H9 (cell line): ENCODE data around the gene BRSK1. TPM values are rescaled to one million over a fixed set of nuclear protein-coding genes. Genes with fewer than 3 reads are reported as not detected.

Experiments
- DNase-seq: peaks from one replicate; pipeline ENCODE4 v3.0.0-alpha.2; 2017
- H2AFZ ChIP-seq: one replicate; pipeline ENCODE4 v1.6.1; 2013; ENCODE audit warnings: mild to moderate bottlenecking, low read length, control low read depth, moderate library complexity
- H2AK5ac ChIP-seq: 2 replicates; pipeline ENCODE4 v1.6.1; 2013; ENCODE audit warnings: low read length, control low read depth, mixed read lengths; ENCODE audit not compliant: insufficient read length
- H2BK120ac ChIP-seq: one replicate; pipeline ENCODE4 v1.6.1; 2013; ENCODE audit warnings: low read depth, mild to moderate bottlenecking, low read length, control low read depth, inconsistent platforms; ENCODE audit not compliant: poor library complexity, severe bottlenecking
- H2BK12ac ChIP-seq: 2 replicates; pipeline ENCODE4 v1.6.1; 2013; ENCODE audit warnings: low read length, control low read depth, mixed read lengths, low read depth; ENCODE audit not compliant: insufficient read length
- H2BK15ac ChIP-seq: 2 replicates; pipeline ENCODE4 v1.6.1; 2013; ENCODE audit warnings: low read depth, low read length, control low read depth
- H2BK20ac ChIP-seq: one replicate; pipeline ENCODE4 v1.6.1; 2013; ENCODE audit warnings: low read depth, mild to moderate bottlenecking, low read length, control low read depth, inconsistent platforms; ENCODE audit not compliant: poor library complexity, severe bottlenecking
- H2BK5ac ChIP-seq: 2 replicates; pipeline ENCODE4 v1.6.1; 2013; ENCODE audit warnings: low read length, control low read depth, mixed read lengths; ENCODE audit not compliant: insufficient read length
- H3K14ac ChIP-seq: 2 replicates; pipeline ENCODE4 v1.6.1; 2013; ENCODE audit warnings: low read length, control low read depth; ENCODE audit not compliant: insufficient read depth
- H3K18ac ChIP-seq: 2 replicates; pipeline ENCODE4 v1.6.1; 2013; ENCODE audit warnings: low read depth, mild to moderate bottlenecking, mixed read lengths, low read length, control low read depth; ENCODE audit not compliant: insufficient read length
- H3K23ac ChIP-seq: 2 replicates; pipeline ENCODE4 v1.6.1; 2013; ENCODE audit warnings: low read length, control low read depth, mixed read lengths, low read depth; ENCODE audit not compliant: insufficient read length
- H3K23me2 ChIP-seq: 2 replicates; pipeline ENCODE4 v1.6.1; 2013; ENCODE audit warnings: low read depth, mild to moderate bottlenecking, mixed read lengths, low read length, control low read depth; ENCODE audit not compliant: insufficient read length, poor library complexity, severe bottlenecking
- H3K27ac ChIP-seq: 2 replicates; pipeline ENCODE4 v1.5.1; 2013; ENCODE audit warnings: low read length, control low read depth, mixed read lengths, low read depth; ENCODE audit not compliant: insufficient read length
- H3K27me3 ChIP-seq: 2 replicates; pipeline ENCODE4 v1.6.1; 2013; ENCODE audit warnings: low read length, control low read depth, inconsistent platforms; ENCODE audit not compliant: insufficient read depth
- H3K4ac ChIP-seq: 2 replicates; pipeline ENCODE4 v1.6.1; 2013; ENCODE audit warnings: low read depth, mild to moderate bottlenecking, control low read depth, inconsistent platforms, low read length, moderate library complexity
- H3K4me1 ChIP-seq: 2 replicates; pipeline ENCODE4 v1.6.1; 2013; ENCODE audit warnings: low read length, control low read depth, inconsistent platforms; ENCODE audit not compliant: insufficient read depth
- H3K4me2 ChIP-seq: 2 replicates; pipeline ENCODE4 v1.6.1; 2013; ENCODE audit warnings: low read length, control low read depth, mixed read lengths; ENCODE audit not compliant: insufficient read length, insufficient read depth
- H3K56ac ChIP-seq: 2 replicates; pipeline ENCODE4 v1.6.1; 2013; ENCODE audit warnings: low read depth, mild to moderate bottlenecking, mixed read lengths, low read length, control low read depth; ENCODE audit not compliant: insufficient read length
- H3K79me1 ChIP-seq: 2 replicates; pipeline ENCODE4 v1.6.1; 2013; ENCODE audit warnings: low read depth, mild to moderate bottlenecking, moderate library complexity, low read length, control low read depth, inconsistent platforms; ENCODE audit not compliant: insufficient read depth, poor library complexity, severe bottlenecking
- H3K79me2 ChIP-seq: 2 replicates; pipeline ENCODE4 v1.6.1; 2013; ENCODE audit warnings: low read length, control low read depth, inconsistent platforms; ENCODE audit not compliant: insufficient read depth
- H3K9ac ChIP-seq: 2 replicates; pipeline ENCODE4 v1.6.1; 2013; ENCODE audit warnings: low read length, control low read depth, mixed read lengths; ENCODE audit not compliant: insufficient read length; ENCODE audit errors: extremely low read depth
- H3K9me3 ChIP-seq: one replicate; pipeline ENCODE4 v1.6.1; 2013; ENCODE audit warnings: low read depth, low read length, inconsistent platforms; ENCODE audit not compliant: control insufficient read depth
- H3T11ph ChIP-seq: one replicate; pipeline ENCODE4 v1.6.1; 2013; ENCODE audit warnings: mild to moderate bottlenecking, low read length, control low read depth, inconsistent platforms
- H4K20me1 ChIP-seq: one replicate; pipeline ENCODE4 v1.6.1; 2013; ENCODE audit not compliant: control insufficient read depth, insufficient read length, insufficient read depth
- H4K5ac ChIP-seq: 2 replicates; pipeline ENCODE4 v1.6.1; 2013; ENCODE audit warnings: low read depth, mild to moderate bottlenecking, mixed read lengths, low read length, control low read depth; ENCODE audit not compliant: insufficient read length
- H4K8ac ChIP-seq: replicated peaks from 2 replicates; pipeline ENCODE4 v1.6.1; 2013; ENCODE audit warnings: low read length, control low read depth, mixed read lengths, low read depth; ENCODE audit not compliant: insufficient read length
- H4K91ac ChIP-seq: 2 replicates; pipeline ENCODE4 v1.6.1; 2013; ENCODE audit warnings: low read depth, mild to moderate bottlenecking, moderate library complexity, mixed read lengths, low read length, control low read depth; ENCODE audit not compliant: insufficient read length
- H3K27ac Mint-ChIP-seq, 3 experiments: 2 replicates in 2 of 3; 3 replicates in 1 of 3; pipeline ENCODE4 v1.8.0; 2020 to 2021; ENCODE audit warnings: mixed read lengths in 3 of 3, mild to moderate bottlenecking in 1 of 3, moderate library complexity in 1 of 3
- H3K27me3 Mint-ChIP-seq: 2 replicates; pipeline ENCODE4 v1.8.0; 2021; ENCODE audit warnings: low read depth, mild to moderate bottlenecking, moderate library complexity, mixed read lengths
- H3K36me3 Mint-ChIP-seq, 3 experiments: 2 replicates in 2 of 3; 3 replicates in 1 of 3; pipeline ENCODE4 v1.8.0; 2020 to 2021; ENCODE audit warnings: low read depth in 3 of 3, mixed read lengths in 3 of 3; ENCODE audit not compliant: insufficient read depth in 1 of 3
- H3K4me1 Mint-ChIP-seq, 2 experiments: 2 replicates each; pipeline ENCODE4 v1.8.0; 2020; ENCODE audit warnings: mixed read lengths in 2 of 2
- H3K4me3 Mint-ChIP-seq, 2 experiments: 2 replicates in 1 of 2; 3 replicates in 1 of 2; pipeline ENCODE4 v1.8.0; 2020 to 2021; ENCODE audit warnings: mild to moderate bottlenecking in 2 of 2, mixed read lengths in 2 of 2, moderate library complexity in 1 of 2
- H3K9me3 Mint-ChIP-seq, 2 experiments: 2 replicates in 1 of 2; 3 replicates in 1 of 2; pipeline ENCODE4 v1.8.0; 2020; ENCODE audit warnings: mild to moderate bottlenecking in 2 of 2, mixed read lengths in 2 of 2, moderate library complexity in 1 of 2
- WGBS: extraction: QIAGEN DNeasy Blood & Tissue Kit; methylation state at CpG from one replicate; pipeline ENCODE4 v1.1.7; 2013; ENCODE audit warnings: missing lambda C conversion rate, low lambda C conversion rate, mixed read lengths; ENCODE audit not compliant: insufficient read length; ENCODE audit errors: extremely low coverage; 5-methylcytosine and 5-hydroxymethylcytosine counted together
- total RNA-seq: library from RNA; stranded (reverse); gene quantifications from 2 replicates; pipeline ENCODE4 v1.2.1, GENCODE V29; 2021
- TF ChIP-seq, protein P1 (sequence below): fragments of 200-600 bp; sonication (generic); conservative IDR thresholded peaks from 3 replicates; pipeline ENCODE4 v1.8.0; 2021; ENCODE audit warnings: antibody characterized with exemption, mild to moderate bottlenecking

Gene BRSK1
- total RNA-seq, 1 experiment from 2014 or later = 43.5 TPM

DNA sequence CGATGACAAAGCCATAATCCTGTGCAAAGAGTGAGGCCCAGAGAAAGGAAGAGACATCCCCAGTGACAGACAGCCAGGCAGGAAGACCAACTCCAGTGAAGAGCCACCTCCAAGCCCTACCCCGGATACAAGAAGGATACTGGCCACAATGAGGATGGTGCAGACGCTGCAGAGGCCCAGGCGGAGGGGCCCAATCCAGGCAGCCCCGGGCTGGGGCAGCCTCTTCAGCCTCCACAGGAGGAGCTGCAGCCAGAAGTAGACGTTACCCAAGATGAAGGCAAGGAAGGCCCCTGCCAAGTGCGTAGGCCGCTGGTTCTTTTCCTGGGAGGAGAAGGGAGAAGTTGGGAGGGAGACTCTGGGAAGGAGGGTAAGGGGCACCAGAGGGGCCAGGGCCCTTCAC is 32.8 kb downstream of the BRSK1 start:
- Histone ChIP-seq H2BK12ac (no peak overlapping the region), H3K4me2 (no peak overlapping the region), H3K18ac (no peak overlapping the region), H3K4me1 (no peaks in the 10 kb centered on the region), H3K27ac (no peak overlapping the region), H2BK15ac (no peak overlapping the region), H2BK5ac (no peak overlapping the region), H4K8ac (no peak overlapping the region), H3K23ac (no peak overlapping the region), H4K5ac (no peak overlapping the region), H3K9ac (no peak overlapping the region), H3K4ac (no peak overlapping the region), H2AFZ (no peak overlapping the region), H2BK120ac (no peak overlapping the region), H2BK20ac (no peak overlapping the region), H3K27me3 (no peaks in the 10 kb centered on the region; the same call in 1 of the 2 replicates), H3K56ac (no peak overlapping the region), H3K14ac (no peak overlapping the region; the same call in 1 of the 2 replicates), H2AK5ac (no peak overlapping the region), H3K79me2 (no peaks in the 10 kb centered on the region), H3K23me2 (no peaks in the 10 kb centered on the region), H3K79me1 (no peaks in the 10 kb centered on the region), H4K91ac (no peak overlapping the region), H3T11ph (no peak overlapping the region), H3K9me3 (no peaks in the 10 kb centered on the region), H4K20me1 (no peaks in the 10 kb centered on the region)
- peaks cover 11% of the 10 kb centered on the region for H3K27me3 Mint-ChIP-seq
- H3K36me3 Mint-ChIP-seq = peaks cover 0 to under 1% (median 0%) of the 10 kb centered on the region in 3 experiments; a peak in 2 of 7 replicates
- H3K4me1 Mint-ChIP-seq = peaks cover 11 to 28% of the 10 kb centered on the region in 2 experiments
- WGBS = no CpG with 5 or more reads among the region's 8 CpGs
- no peak overlapping the region for H3K27ac Mint-ChIP-seq
- H3K9me3 Mint-ChIP-seq = no peaks in the 10 kb centered on the region; a peak in 1 of 5 replicates
- peak; percentile 37 for DNase-seq
- H3K4me3 Mint-ChIP-seq = peak overlapping the region in 1 of 2 experiments; percentile 49; a peak in 1 of 5 replicates
- TF ChIP-seq, protein P1, sequence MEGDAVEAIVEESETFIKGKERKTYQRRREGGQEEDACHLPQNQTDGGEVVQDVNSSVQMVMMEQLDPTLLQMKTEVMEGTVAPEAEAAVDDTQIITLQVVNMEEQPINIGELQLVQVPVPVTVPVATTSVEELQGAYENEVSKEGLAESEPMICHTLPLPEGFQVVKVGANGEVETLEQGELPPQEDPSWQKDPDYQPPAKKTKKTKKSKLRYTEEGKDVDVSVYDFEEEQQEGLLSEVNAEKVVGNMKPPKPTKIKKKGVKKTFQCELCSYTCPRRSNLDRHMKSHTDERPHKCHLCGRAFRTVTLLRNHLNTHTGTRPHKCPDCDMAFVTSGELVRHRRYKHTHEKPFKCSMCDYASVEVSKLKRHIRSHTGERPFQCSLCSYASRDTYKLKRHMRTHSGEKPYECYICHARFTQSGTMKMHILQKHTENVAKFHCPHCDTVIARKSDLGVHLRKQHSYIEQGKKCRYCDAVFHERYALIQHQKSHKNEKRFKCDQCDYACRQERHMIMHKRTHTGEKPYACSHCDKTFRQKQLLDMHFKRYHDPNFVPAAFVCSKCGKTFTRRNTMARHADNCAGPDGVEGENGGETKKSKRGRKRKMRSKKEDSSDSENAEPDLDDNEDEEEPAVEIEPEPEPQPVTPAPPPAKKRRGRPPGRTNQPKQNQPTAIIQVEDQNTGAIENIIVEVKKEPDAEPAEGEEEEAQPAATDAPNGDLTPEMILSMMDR = no peak
